SU-DHL-6 (cell line): ENCODE results near the gene ATP6AP2.

Experiments used
- H2AFZ ChIP-seq: fragments of 200-600 bp; sonication (generic); 2 replicates; pipeline ENCODE4 v1.6.1; 2014; ENCODE audit warnings: low read depth, mild to moderate bottlenecking, moderate library complexity, mixed read lengths, antibody characterized with exemption, low read length; ENCODE audit not compliant: severe bottlenecking
- H3F3A ChIP-seq: fragments of 200-600 bp; shearing (Covaris generic); 2 replicates; pipeline ENCODE4 v1.6.0; 2016; ENCODE audit warnings: antibody characterized with exemption, mild to moderate bottlenecking; ENCODE audit not compliant: insufficient read depth
- H3K27ac ChIP-seq: fragments of 200-600 bp; sonication (generic); 2 replicates; pipeline ENCODE4 v1.5.1; 2016; ENCODE audit warnings: low read depth, mild to moderate bottlenecking, low read length, moderate library complexity, mixed read lengths
- H3K27me3 ChIP-seq: fragments of 200-600 bp; sonication (generic), shearing (Covaris generic); 2 replicates; pipeline ENCODE4 v1.6.0; 2014; ENCODE audit warnings: mild to moderate bottlenecking, low read length
- H3K36me3 ChIP-seq: fragments of 200-600 bp; sonication (generic); 2 replicates; pipeline ENCODE4 v1.6.1; 2014; ENCODE audit warnings: mild to moderate bottlenecking, low read length, mixed read lengths
- H3K4me2 ChIP-seq: fragments of 300-600, 200-600 bp; shearing (Covaris generic), sonication (generic); 2 replicates; pipeline ENCODE4 v1.6.0; 2014; ENCODE audit warnings: low read length, low read depth, mild to moderate bottlenecking; ENCODE audit not compliant: poor library complexity, severe bottlenecking
- H3K4me3 ChIP-seq: fragments of 200-600 bp; sonication (generic); 2 replicates; pipeline ENCODE4 v1.5.1; 2014; ENCODE audit warnings: antibody characterized with exemption, low read length, mild to moderate bottlenecking, mixed read lengths; ENCODE audit not compliant: insufficient read depth, poor library complexity, severe bottlenecking
- H3K79me2 ChIP-seq: fragments of 200-600 bp; sonication (generic); 2 replicates; pipeline ENCODE4 v1.6.1; 2014; ENCODE audit warnings: mild to moderate bottlenecking, low read length, moderate library complexity; ENCODE audit not compliant: insufficient read depth
- H3K9ac ChIP-seq: fragments of 200-600 bp; sonication (generic); 2 replicates; pipeline ENCODE4 v1.7.0; 2014; ENCODE audit warnings: mild to moderate bottlenecking, low read length
- H3K9me2 ChIP-seq: fragments of 200-600 bp; sonication (generic); replicated peaks from 2 replicates; pipeline ENCODE4 v1.6.1; 2014; ENCODE audit warnings: low read length; ENCODE audit not compliant: insufficient read depth
- H3K9me3 ChIP-seq: fragments of 200-600 bp; sonication (generic); 2 replicates; pipeline ENCODE4 v1.6.1; 2014; ENCODE audit warnings: low read length, mixed read lengths; ENCODE audit not compliant: insufficient read depth
- H4K20me1 ChIP-seq: fragments of 200-600 bp; sonication (generic); 2 replicates; pipeline ENCODE4 v1.6.1; 2014; ENCODE audit warnings: low read depth, mild to moderate bottlenecking, antibody characterized with exemption, low read length, moderate library complexity, mixed read lengths
- CTCF ChIP-seq: fragments of 200-600 bp; sonication (generic); IDR thresholded peaks from one replicate; pipeline ENCODE4 v1.5.1; 2017; ENCODE audit warnings: antibody characterized with exemption, mild to moderate bottlenecking, low read length, moderate library complexity; ENCODE audit not compliant: insufficient read depth, poor library complexity, severe bottlenecking
- EZH2phosphoT487 ChIP-seq: fragments of 200-600 bp; sonication (generic), shearing (Covaris generic); conservative IDR thresholded peaks from 2 replicates; pipeline ENCODE4 v1.6.1; 2018; ENCODE audit warnings: mild to moderate bottlenecking, antibody characterized with exemption, low read length, moderate library complexity, mixed read lengths

The ATP6AP2 gene

GRCh38 chrX:40652664-40653063 lies 71.9 kb downstream of the ATP6AP2 start:
- H2AFZ ChIP-seq = no peak overlapping the region
- no peak overlapping the region for H3K9ac ChIP-seq
- no peaks in the 10 kb centered on the region for H3K27me3 ChIP-seq
- H3K9me3 ChIP-seq = no peaks in the 10 kb centered on the region
- peaks cover 22% of the 10 kb centered on the region; the same call in 1 of the 2 replicates for H3F3A ChIP-seq
- no peaks in the 10 kb centered on the region for H3K9me2 ChIP-seq
- no peak overlapping the region for H3K4me3 ChIP-seq
- no peaks in the 10 kb centered on the region for H4K20me1 ChIP-seq
- no peak overlapping the region for H3K27ac ChIP-seq
- TF ChIP-seq EZH2phosphoT487 (no peak), CTCF (no peak)
- H3K4me2 ChIP-seq = no peak overlapping the region
- no peaks in the 10 kb centered on the region for H3K79me2 ChIP-seq
- H3K36me3 ChIP-seq = peaks cover 4% of the 10 kb centered on the region; the same call in 1 of the 2 replicates

DNA sequence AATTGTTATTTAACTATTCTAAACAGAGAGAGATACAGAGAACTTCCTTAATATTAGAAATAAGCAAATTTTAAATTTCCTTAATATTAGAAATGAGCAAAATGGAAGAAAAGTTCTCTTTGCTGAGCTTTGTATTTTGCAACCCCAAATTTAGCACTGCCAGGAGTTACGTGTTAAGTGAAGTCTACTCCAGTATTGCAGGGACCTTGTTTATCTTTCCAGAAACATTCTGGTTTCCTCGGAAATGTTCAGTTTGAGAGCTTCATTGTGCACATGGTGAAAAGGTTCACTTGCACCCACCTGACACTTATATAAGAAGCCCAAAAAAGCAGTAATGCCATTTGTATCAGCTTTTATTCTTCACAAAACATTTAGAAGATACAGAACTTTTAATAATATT lies 72.8 kb downstream of the ATP6AP2 start:
- no peak overlapping the region for H3K27ac ChIP-seq
- TF ChIP-seq CTCF (no peak), EZH2phosphoT487 (no peak)

More for the DNA sequence above, 72.8 kb downstream of the ATP6AP2 start:
- Histone ChIP-seq H3K79me2 (no peaks in the 10 kb centered on the region), H3K9ac (no peak overlapping the region), H3K36me3 (peaks cover 4% of the 10 kb centered on the region; the same call in 1 of the 2 replicates), H3K4me2 (no peak overlapping the region), H3K9me2 (no peaks in the 10 kb centered on the region), H2AFZ (no peak overlapping the region), H4K20me1 (no peaks in the 10 kb centered on the region), H3K27me3 (no peaks in the 10 kb centered on the region), H3F3A (peaks cover 17% of the 10 kb centered on the region; the same call in 1 of the 2 replicates), H3K9me3 (no peaks in the 10 kb centered on the region), H3K4me3 (no peak overlapping the region)
